OCI-LY1 (cell line): ENCODE results near the gene MYLK3.

ENCODE experiments used
- H2AFZ ChIP-seq: fragments of 200-600 bp; sonication (generic), shearing (Covaris generic); 2 replicates; pipeline ENCODE4 v1.6.0; 2014; ENCODE audit warnings: antibody characterized with exemption, mild to moderate bottlenecking, low read length
- H3F3A ChIP-seq: fragments of 200-600 bp; sonication (generic), shearing (Covaris generic); 2 replicates; pipeline ENCODE4 v1.6.0; 2014; ENCODE audit warnings: mild to moderate bottlenecking, antibody characterized with exemption, low read length, moderate library complexity; ENCODE audit not compliant: insufficient read depth
- H3K27ac ChIP-seq: fragments of 200-600 bp; sonication (generic); 2 replicates; pipeline ENCODE4 v1.5.1; 2014; ENCODE audit warnings: low read length, mixed run types, mild to moderate bottlenecking, low read depth; ENCODE audit not compliant: poor library complexity, severe bottlenecking
- H3K27me3 ChIP-seq: fragments of 200-600 bp; sonication (generic); 2 replicates; pipeline ENCODE4 v1.6.0; 2014; ENCODE audit warnings: antibody characterized with exemption, mild to moderate bottlenecking, low read length, moderate library complexity; ENCODE audit not compliant: insufficient read depth
- H3K36me3 ChIP-seq: fragments of 200-600 bp; sonication (generic); 2 replicates; pipeline ENCODE4 v1.6.1; 2014; ENCODE audit warnings: mild to moderate bottlenecking, antibody characterized with exemption, low read length, moderate library complexity, mixed read lengths; ENCODE audit not compliant: insufficient read depth
- H3K4me1 ChIP-seq: fragments of 200-600 bp; sonication (generic); 2 replicates; pipeline ENCODE4 v1.5.1; 2014; ENCODE audit warnings: mild to moderate bottlenecking, low read length, moderate library complexity; ENCODE audit not compliant: insufficient read depth, severe bottlenecking
- H3K4me2 ChIP-seq: fragments of 200-600 bp; sonication (generic), shearing (Covaris generic); 2 replicates; pipeline ENCODE4 v1.6.1; 2014; ENCODE audit warnings: low read length
- H3K4me3 ChIP-seq: fragments of 200-600 bp; sonication (generic); 2 replicates; pipeline ENCODE4 v1.5.1; 2014; ENCODE audit warnings: low read length, low read depth, mild to moderate bottlenecking, mixed read lengths; ENCODE audit not compliant: poor library complexity, severe bottlenecking
- H3K79me2 ChIP-seq: fragments of 200-600 bp; shearing (Covaris generic); 2 replicates; pipeline ENCODE4 v1.6.1; 2016; ENCODE audit warnings: mixed run types, low read length, mixed read lengths; ENCODE audit not compliant: insufficient read depth
- H3K9ac ChIP-seq: fragments of 200-600 bp; sonication (generic), shearing (Covaris generic); 2 replicates; pipeline ENCODE4 v1.6.1; 2014; ENCODE audit warnings: mild to moderate bottlenecking, low read length, mixed read lengths
- H3K9me2 ChIP-seq: fragments of 200-600 bp; sonication (generic), shearing (Covaris generic); 2 replicates; pipeline ENCODE4 v1.6.1; 2014; ENCODE audit warnings: low read depth, mild to moderate bottlenecking, low read length, mixed read lengths
- H3K9me3 ChIP-seq: fragments of 200-600 bp; shearing (Covaris generic); 2 replicates; pipeline ENCODE4 v1.6.1; 2014; ENCODE audit warnings: low read length, mixed read lengths
- H4K20me1 ChIP-seq: fragments of 200-600 bp; sonication (generic), shearing (Covaris generic); 2 replicates; pipeline ENCODE4 v1.6.0; 2016; ENCODE audit warnings: mild to moderate bottlenecking, low read length; ENCODE audit not compliant: insufficient read depth
- CTCF ChIP-seq: fragments of 200-600 bp; sonication (generic), shearing (Covaris generic); IDR thresholded peaks from 2 replicates; pipeline ENCODE4 v1.5.1; 2017; ENCODE audit warnings: mild to moderate bottlenecking, antibody characterized with exemption, low read length, moderate library complexity, mixed read lengths
- EZH2 ChIP-seq: fragments of 200-600 bp; sonication (generic), shearing (Covaris generic); IDR thresholded peaks from 2 replicates; pipeline ENCODE4 v1.8.0; 2017; ENCODE audit warnings: borderline replicate concordance, mixed run types, mild to moderate bottlenecking, antibody characterized with exemption, low read length, moderate library complexity, mixed read lengths

Gene MYLK3

GRCh38 chr16:46730126-46730525 lies 18.0 kb downstream of the MYLK3 start:
- TF ChIP-seq CTCF (no peak), EZH2 (no peak)
- Histone ChIP-seq H3K9me3 (no peaks in the 10 kb centered on the region), H3K4me3 (no peak overlapping the region), H3F3A (no peaks in the 10 kb centered on the region), H3K9me2 (no peaks in the 10 kb centered on the region), H3K4me1 (peaks cover 18% of the 10 kb centered on the region), H3K79me2 (no peaks in the 10 kb centered on the region), H3K27me3 (no peaks in the 10 kb centered on the region), H3K27ac (no peak overlapping the region), H3K9ac (no peak overlapping the region), H4K20me1 (no peaks in the 10 kb centered on the region), H3K4me2 (no peak overlapping the region), H3K36me3 (no peaks in the 10 kb centered on the region; the same call in 1 of the 2 replicates), H2AFZ (no peak overlapping the region)

- no peaks in the 10 kb centered on the region for H4K20me1 ChIP-seq
- no peak overlapping the region for H3K4me2 ChIP-seq
- no peak overlapping the region for H2AFZ ChIP-seq
- H3K36me3 ChIP-seq, result no peaks in the 10 kb centered on the region; the same call in 1 of the 2 replicates
- no peak overlapping the region for H3K4me3 ChIP-seq
- H3K9me2 ChIP-seq, result no peaks in the 10 kb centered on the region
- no peaks in the 10 kb centered on the region for H3F3A ChIP-seq
- H3K27me3 ChIP-seq, result no peaks in the 10 kb centered on the region
- H3K27ac ChIP-seq, result no peak overlapping the region
- peaks cover 18% of the 10 kb centered on the region for H3K4me1 ChIP-seq
- peaks cover 2% of the 10 kb centered on the region for H3K9me3 ChIP-seq
- no peak overlapping the region for H3K9ac ChIP-seq
- H3K79me2 ChIP-seq, result no peaks in the 10 kb centered on the region
- TF ChIP-seq EZH2, result no peak
These were observed 18.7 kb downstream of the MYLK3 start for GRCh38 chr16:46729326-46729995.

DNA sequence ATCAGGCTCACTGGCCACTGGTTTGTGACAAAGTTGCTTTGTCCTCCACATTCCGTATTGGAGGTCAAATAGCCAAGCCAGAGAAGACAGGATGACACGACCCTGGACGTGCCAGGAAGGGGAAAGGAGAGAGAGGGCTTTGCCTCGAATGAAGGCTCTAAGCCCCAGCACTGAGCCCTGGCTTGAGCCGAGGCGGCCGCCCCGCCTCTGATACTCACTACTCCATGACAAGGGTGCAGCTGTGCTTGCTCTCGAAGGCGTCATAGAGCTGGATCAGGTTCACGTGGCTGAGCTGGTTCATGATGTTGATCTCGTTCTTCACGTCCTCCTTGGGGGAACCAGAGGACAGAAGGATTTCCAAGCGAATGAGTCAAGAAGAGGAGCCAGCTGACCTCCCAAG lies 19.3 kb downstream of the MYLK3 start:
- Histone ChIP-seq H3K4me2 (no peak overlapping the region), H3K27me3 (no peaks in the 10 kb centered on the region), H3K36me3 (no peaks in the 10 kb centered on the region; the same call in 1 of the 2 replicates), H3K4me1 (peaks cover 18% of the 10 kb centered on the region), H3F3A (no peaks in the 10 kb centered on the region), H3K9me3 (peaks cover 4% of the 10 kb centered on the region), H3K9ac (no peak overlapping the region), H3K79me2 (no peaks in the 10 kb centered on the region), H3K9me2 (no peaks in the 10 kb centered on the region), H3K4me3 (no peak overlapping the region), H2AFZ (no peak overlapping the region), H3K27ac (no peak overlapping the region), H4K20me1 (no peaks in the 10 kb centered on the region)
- TF ChIP-seq CTCF (no peak), EZH2 (no peak)

DNA sequence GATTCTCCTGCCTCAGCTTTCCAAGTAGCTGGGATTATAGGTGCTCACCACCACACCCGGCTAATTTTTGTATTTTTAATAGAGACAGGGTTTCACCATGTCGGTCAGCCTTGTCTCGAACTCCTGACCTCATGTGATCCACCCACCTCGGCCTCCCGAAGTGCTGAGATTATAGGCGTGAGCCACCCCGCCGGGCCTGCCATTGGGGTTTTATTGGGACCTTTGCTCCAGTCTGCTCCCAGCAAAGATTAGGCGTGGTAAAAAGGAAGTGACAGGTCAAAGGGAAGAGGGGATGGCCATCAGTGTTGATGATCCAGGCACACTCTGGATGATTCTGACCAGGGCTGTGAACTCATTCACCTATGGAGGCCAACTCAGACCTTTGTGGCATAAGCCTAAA lies 20.5 kb downstream of the MYLK3 start:
- H4K20me1 ChIP-seq, result no peaks in the 10 kb centered on the region
- H3K79me2 ChIP-seq, result no peaks in the 10 kb centered on the region
- H2AFZ ChIP-seq, result no peak overlapping the region
- peaks cover 17% of the 10 kb centered on the region for H3K4me1 ChIP-seq
- H3K9ac ChIP-seq, result no peak overlapping the region
- H3K9me2 ChIP-seq, result no peaks in the 10 kb centered on the region
- no peaks in the 10 kb centered on the region for H3K27me3 ChIP-seq
- no peak overlapping the region for H3K27ac ChIP-seq
- peaks cover 4% of the 10 kb centered on the region for H3K9me3 ChIP-seq
- H3K4me3 ChIP-seq, result no peak overlapping the region
- no peaks in the 10 kb centered on the region; the same call in 1 of the 2 replicates for H3K36me3 ChIP-seq
- no peaks in the 10 kb centered on the region for H3F3A ChIP-seq
- H3K4me2 ChIP-seq, result no peak overlapping the region
- TF ChIP-seq CTCF (no peak), EZH2 (no peak)
